Stimulated activated naive CD4-positive, alpha-beta T cell (primary cell): ENCODE results near the gene MSANTD1.
A peak's percentile ranks its signal among the peaks of the same experiment; 100 is the strongest.

Experiments
- DNase-seq, 6 experiments: peaks; one replicate each; lab custom pipeline; 2025; lab: John Stamatoyannopoulos, UW

The MSANTD1 gene

GRCh38 chr4:3303923-3304710, 55.2 kb downstream of the MSANTD1 start:
- DNase-seq, result no peak

GRCh38 chr4:3304831-3305609, 56.1 kb downstream of the MSANTD1 start:
- DNase-seq, result no peak

- DNase-seq, result peak in 3 of 6 experiments; percentile 8 to 64 (median 18)
Measured at GRCh38 chr4:3305610-3306371, 56.8 kb downstream of the MSANTD1 start.
